AG04450 (cell line): Measurements from ENCODE around the gene ERMN. TPM values are rescaled to one million over a fixed set of nuclear protein-coding genes. Genes with fewer than 3 reads are reported as not detected.

Experiments used
- CTCF ChIA-PET: fragments of 300-600, 350-600 bp; formaldehyde crosslinking; extraction: SDS; loops from one replicate; lab custom pipeline; 2022; ENCODE audit warnings: antibody characterized with exemption, inconsistent platforms; lab: Charles Lee
- POLR2A ChIA-PET: fragments of 350-600 bp; formaldehyde crosslinking; extraction: SDS; loops from one replicate; lab custom pipeline; 2021; ENCODE audit warnings: antibody characterized with exemption, inconsistent platforms; lab: Yijun Ruan, JAX
- DNase-seq: peaks from one replicate; pipeline ENCODE4 v3.0.0-alpha.2; 2011; ENCODE audit warnings: low read depth, low spot score
- H3K27ac ChIP-seq: one replicate; pipeline ENCODE4 v1.5.1; 2012; ENCODE audit warnings: low read depth, low read length, control low read depth
- H3K27me3 ChIP-seq: one replicate; pipeline ENCODE4 v1.6.0; 2012; ENCODE audit warnings: low read length; ENCODE audit not compliant: control insufficient read depth, insufficient read depth
- H3K4me3 ChIP-seq: 2 replicates; pipeline ENCODE4 v1.5.1; 2011; ENCODE audit warnings: mild to moderate bottlenecking, low read depth, low read length, control low read depth
- H3K9me3 ChIP-seq: 2 replicates; pipeline ENCODE4 v1.5.1; 2012; ENCODE audit warnings: low read length; ENCODE audit not compliant: control insufficient read depth, insufficient read depth
- polyA plus RNA-seq: library from polyadenylated mRNA; depleted of rRNA; stranded (reverse); fragments of >200 nt; gene quantifications from 2 replicates; pipeline ENCODE4 v1.2.3, GENCODE V29; 2011
- TF ChIP-seq, protein P1 (sequence below): IDR thresholded peaks from 2 replicates; pipeline ENCODE4 v1.5.1; 2011; ENCODE audit warnings: low read depth, low read length, control low read depth, inconsistent platforms

ERMN gene
- polyA plus RNA-seq, 1 experiment, result not detected

GRCh38 chr2:157337978-157338377 is 12.4 kb upstream of the ERMN start:
- Histone ChIP-seq H3K27ac (no peak overlapping the region), H3K9me3 (no peaks in the 10 kb centered on the region), H3K27me3 (no peaks in the 10 kb centered on the region), H3K4me3 (no peak overlapping the region)
- CTCF ChIA-PET, result interaction anchor here (0.7 to 10.3 kb wide), 7 partner anchors 9 to 1961 kb away, joined by 3 to 299 read pairs (median 35); partner anchors contain the start of gene ERMN
- TF ChIP-seq, protein P1, sequence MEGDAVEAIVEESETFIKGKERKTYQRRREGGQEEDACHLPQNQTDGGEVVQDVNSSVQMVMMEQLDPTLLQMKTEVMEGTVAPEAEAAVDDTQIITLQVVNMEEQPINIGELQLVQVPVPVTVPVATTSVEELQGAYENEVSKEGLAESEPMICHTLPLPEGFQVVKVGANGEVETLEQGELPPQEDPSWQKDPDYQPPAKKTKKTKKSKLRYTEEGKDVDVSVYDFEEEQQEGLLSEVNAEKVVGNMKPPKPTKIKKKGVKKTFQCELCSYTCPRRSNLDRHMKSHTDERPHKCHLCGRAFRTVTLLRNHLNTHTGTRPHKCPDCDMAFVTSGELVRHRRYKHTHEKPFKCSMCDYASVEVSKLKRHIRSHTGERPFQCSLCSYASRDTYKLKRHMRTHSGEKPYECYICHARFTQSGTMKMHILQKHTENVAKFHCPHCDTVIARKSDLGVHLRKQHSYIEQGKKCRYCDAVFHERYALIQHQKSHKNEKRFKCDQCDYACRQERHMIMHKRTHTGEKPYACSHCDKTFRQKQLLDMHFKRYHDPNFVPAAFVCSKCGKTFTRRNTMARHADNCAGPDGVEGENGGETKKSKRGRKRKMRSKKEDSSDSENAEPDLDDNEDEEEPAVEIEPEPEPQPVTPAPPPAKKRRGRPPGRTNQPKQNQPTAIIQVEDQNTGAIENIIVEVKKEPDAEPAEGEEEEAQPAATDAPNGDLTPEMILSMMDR, result no peak
- POLR2A ChIA-PET, result no interaction called here
- DNase-seq, result no peak

GRCh38 chr2:157336137-157337010 is 10.8 kb upstream of the ERMN start:
- Histone ChIP-seq H3K4me3 (no peak overlapping the region), H3K9me3 (no peaks in the 10 kb centered on the region), H3K27me3 (no peaks in the 10 kb centered on the region), H3K27ac (no peak overlapping the region)
- TF ChIP-seq, protein P1, result peak; percentile 76
- ChIA-PET CTCF (interaction anchor here (0.5 to 10.3 kb wide), 32 partner anchors 7 to 1967 kb away, joined by 3 to 299 read pairs (median 5); partner anchors contain the start of gene ERMN), POLR2A (no interaction called here)
- no peak for DNase-seq

DNA sequence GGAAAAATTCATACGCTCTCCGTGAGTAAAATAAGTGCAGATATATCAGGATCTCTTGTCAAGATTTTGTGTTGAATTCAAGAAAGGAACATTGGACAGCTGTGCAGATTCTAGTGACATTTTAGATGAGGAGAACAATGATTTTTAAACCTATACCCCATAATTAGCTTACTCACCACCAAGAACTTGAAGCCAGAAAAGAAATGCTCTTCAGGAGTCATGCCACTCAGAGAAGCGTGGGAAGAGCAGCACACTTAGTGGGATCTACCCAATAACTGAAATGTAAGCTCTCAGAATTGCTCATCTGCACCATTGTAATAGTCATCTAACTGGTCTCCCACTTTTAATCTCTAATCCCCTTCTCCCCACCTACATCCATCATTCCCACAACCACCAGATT is 9.2 kb upstream of the ERMN start:
- Histone ChIP-seq H3K27ac (no peak overlapping the region), H3K27me3 (no peaks in the 10 kb centered on the region), H3K4me3 (no peak overlapping the region), H3K9me3 (no peaks in the 10 kb centered on the region)
- TF ChIP-seq, protein P1, result no peak
- ChIA-PET POLR2A (no interaction called here), CTCF (interaction anchor here (0.5 to 10.3 kb wide), 11 partner anchors 10 to 1962 kb away, joined by 3 to 299 read pairs (median 6); partner anchors contain the start of gene ERMN)
- DNase-seq, result no peak

GRCh38 chr2:157334335-157334734 is 8.7 kb upstream of the ERMN start:
- CTCF ChIA-PET, result interaction anchor here (1.0 to 10.3 kb wide), 5 partner anchors 9 to 141 kb away, joined by 4 to 299 read pairs (median 96); partner anchors contain the start of gene ERMN

More at GRCh38 chr2:157334335-157334734, 8.7 kb upstream of the ERMN start:
- H3K9me3 ChIP-seq, result no peaks in the 10 kb centered on the region
- TF ChIP-seq, protein P1, result no peak
- DNase-seq, result no peak
- no peak overlapping the region for H3K27ac ChIP-seq
- POLR2A ChIA-PET, result no interaction called here
- H3K4me3 ChIP-seq, result no peak overlapping the region
- no peaks in the 10 kb centered on the region for H3K27me3 ChIP-seq
